ENCODE measurements around the gene GABRD. TPM values are rescaled to one million over a fixed set of nuclear protein-coding genes. Genes with fewer than 3 reads are reported as not detected.

The GABRD gene
- total RNA-seq, 1 donor from 2014 or later = not detected

- intact Hi-C loops (cut with micrococcal nuclease) = no loop called here
Observed at GRCh38 chr1:2052756-2053155, 33.6 kb downstream of the GABRD start.

GRCh38 chr1:2053217-2053616, 34.1 kb downstream of the GABRD start:
- intact Hi-C loops (cut with micrococcal nuclease) = no loop called here

DNA sequence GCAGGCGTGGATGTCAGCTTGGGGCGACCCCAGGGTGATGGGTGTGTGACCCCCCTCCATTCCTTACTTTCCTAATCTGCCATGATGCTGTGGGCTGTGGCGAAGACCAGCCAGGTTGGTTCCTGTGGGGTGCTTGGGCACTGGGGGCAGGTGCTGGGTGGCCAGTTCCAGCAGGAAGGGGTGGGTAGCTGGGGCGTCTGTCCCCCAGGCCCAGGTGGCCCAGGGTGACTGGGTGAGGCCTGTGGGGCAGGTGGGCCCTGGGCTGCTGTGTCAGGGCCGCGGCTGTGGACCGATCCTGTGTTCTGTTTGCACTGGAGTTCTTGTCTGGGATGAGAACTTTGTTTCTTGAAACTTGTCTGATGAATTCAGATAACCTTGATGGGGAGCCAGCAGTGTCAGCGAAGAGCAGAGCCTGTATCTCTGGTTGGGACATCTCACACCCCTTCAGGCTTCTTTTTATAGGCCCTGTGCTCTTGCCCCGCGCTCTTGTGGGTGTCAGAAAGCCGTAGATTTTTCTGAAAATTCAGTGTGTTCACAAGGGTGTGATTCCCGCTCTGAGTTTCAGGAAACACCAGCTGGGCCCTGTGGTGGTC, 34.7 kb downstream of the GABRD start:
- intact Hi-C loops (cut with micrococcal nuclease) = no loop called here

DNA sequence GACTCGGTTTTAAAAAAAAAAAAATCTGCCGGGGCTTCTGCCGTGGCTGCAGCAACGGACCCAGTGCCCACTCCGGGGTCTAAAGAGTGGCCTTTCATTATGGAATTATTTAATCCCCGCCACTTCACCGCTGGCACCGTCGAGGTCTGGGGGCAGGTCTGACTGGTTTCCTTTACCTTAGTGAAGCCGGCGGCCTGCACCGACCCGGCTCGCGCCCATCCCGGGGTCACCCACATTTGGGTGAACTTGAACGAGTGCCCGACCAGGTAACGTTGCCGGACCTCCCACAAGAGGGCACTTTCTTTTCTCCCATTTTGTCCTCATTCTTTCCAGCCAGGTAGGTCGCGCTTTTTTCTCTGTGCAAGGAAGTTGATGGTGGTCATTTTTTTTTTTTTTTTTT, 35.4 kb downstream of the GABRD start:
- intact Hi-C loops (cut with micrococcal nuclease) = no loop called here

- intact Hi-C loops (cut with micrococcal nuclease) = no loop called here
Observed at GRCh38 chr1:2055911-2056575, 36.9 kb downstream of the GABRD start.

DNA sequence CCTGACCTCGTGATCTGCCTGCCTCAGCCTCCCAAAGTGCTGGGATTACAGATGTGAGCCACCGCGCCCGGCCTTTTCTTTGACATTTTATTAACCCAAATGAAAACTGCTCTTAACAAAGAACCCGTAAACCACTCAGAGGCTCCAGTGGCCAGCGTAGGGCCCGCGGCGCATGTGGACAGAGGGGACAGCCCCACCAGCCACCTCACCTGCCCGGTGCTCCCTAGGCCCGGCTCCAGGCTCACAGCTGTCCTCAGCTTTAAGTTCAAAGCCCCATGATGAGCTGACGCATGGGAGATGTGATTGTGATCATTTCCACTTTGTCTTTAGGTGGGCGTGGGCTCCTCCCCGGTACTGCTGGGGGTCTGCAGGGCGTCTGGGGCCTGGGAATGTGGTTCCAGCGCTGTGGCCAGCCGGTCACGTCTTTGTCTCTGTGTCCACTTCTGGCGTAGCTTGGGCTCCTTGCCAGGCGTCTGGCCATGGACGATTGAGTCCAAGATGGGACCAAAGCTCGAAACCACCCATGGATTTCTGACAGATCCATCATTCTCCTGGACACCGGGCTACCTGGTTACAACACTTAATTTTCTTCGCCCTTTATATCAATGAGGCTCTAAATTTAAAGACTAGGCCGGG, 37.9 kb downstream of the GABRD start:
- intact Hi-C loops (cut with micrococcal nuclease) = no loop called here

- intact Hi-C loops (cut with micrococcal nuclease) = no loop called here
Observed at GRCh38 chr1:2059290-2059953, 40.3 kb downstream of the GABRD start.

- intact Hi-C loops (cut with micrococcal nuclease) = no loop called here
Observed at GRCh38 chr1:2060072-2060471, 40.9 kb downstream of the GABRD start.

GRCh38 chr1:2060535-2060934, 41.4 kb downstream of the GABRD start:
- intact Hi-C loops (cut with micrococcal nuclease) = no loop called here

GRCh38 chr1:2061065-2061778, 42.1 kb downstream of the GABRD start:
- intact Hi-C loops (cut with micrococcal nuclease) = no loop called here

GRCh38 chr1:2065699-2066098, 46.6 kb downstream of the GABRD start:
- intact Hi-C loops (cut with micrococcal nuclease) = no loop called here

- intact Hi-C loops (cut with micrococcal nuclease) = no loop called here
Observed at GRCh38 chr1:2067393-2067792, 48.2 kb downstream of the GABRD start.

DNA sequence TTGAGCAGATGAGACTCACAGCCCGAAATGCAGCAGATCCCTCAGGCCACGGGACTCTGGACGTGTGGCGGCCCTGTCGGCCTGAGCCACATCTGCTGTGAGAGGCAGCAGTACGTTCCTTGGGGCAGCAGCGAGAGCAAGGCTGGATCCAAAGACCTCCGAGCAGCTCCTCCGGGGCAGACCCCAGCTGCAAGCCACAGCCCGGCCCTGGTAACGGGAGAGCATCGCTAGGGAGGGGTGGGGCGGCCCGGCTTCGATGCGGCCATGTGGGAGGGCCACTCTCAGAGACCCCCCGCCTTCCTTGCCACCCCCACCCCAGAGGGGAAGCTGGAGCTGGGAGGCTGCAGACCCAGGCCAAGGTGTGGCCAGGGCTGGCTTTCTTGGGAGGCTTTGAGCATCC, 48.8 kb downstream of the GABRD start:
- intact Hi-C loops (cut with micrococcal nuclease) = no loop called here

DNA sequence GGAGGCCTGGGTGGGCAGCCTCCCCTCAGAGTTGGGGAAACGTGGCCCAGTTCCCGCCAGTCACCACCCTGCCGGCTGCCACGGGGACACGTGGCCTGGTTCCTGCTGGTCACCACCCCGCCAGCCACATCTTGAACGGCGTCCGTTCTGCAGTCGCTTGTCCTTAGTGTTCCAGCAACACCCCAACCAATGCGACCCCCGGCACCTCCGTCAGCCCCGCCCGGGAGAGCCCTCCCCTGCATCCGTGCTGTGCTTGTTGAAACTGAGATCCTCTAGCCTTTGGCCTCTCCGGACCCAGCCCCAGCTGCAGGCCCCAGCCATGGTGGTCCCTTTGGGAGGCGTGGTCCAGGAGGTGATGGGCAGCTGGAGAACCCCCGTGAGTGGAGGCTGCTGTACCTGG, 49.8 kb downstream of the GABRD start:
- intact Hi-C loops (cut with micrococcal nuclease) = no loop called here

GRCh38 chr1:2070016-2070415, 50.9 kb downstream of the GABRD start:
- intact Hi-C loops (cut with micrococcal nuclease) = no loop called here

- intact Hi-C loops (cut with micrococcal nuclease) = no loop called here
Observed at GRCh38 chr1:2070800-2071530, 51.8 kb downstream of the GABRD start.

GRCh38 chr1:2072109-2072806, 53.1 kb downstream of the GABRD start:
- intact Hi-C loops (cut with micrococcal nuclease) = no loop called here

- intact Hi-C loops (cut with micrococcal nuclease) = no loop called here
Observed at GRCh38 chr1:2072891-2073290, 53.7 kb downstream of the GABRD start.

DNA sequence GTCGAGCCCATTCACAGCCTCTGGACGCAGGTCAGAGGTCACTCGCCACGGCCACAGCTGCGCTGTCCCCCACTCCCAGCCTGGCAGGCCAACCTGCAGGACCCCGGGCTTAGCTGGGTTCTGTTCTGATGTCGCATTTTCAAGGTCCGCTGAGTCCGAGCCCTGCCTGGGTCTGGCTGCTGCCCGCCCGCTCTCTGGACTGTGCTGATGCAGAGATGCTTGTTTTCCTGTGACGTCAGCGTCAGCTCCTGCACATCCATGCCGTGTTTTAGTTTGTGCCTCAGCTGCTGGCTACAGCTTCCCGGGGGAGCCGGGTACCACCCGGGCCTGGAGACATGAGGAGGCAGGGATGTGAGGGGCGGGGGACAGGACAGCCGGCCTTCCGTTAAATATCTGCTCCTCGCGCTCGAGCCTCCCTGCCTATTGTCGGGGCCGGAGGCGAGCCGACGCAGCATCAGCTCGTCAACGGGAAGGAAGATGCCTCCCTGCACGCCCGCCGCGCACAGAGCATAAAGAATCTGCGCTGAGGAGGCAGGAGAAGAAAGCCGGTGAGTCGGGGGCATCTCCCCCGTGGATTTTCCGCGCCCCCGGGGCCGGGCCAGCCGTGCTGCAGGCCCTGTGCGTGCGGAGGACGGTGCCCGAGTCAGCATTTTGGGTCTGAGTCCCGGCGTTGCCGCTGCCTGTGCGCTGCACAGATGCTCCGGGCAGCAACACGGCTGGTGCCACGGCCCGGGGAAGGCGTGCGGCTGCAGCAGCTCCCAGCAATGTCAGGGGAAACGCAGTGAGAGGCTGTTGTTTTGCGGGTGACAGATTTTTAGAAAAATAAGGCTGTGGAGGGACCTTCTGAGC, 54.5 kb downstream of the GABRD start:
- intact Hi-C loops (cut with micrococcal nuclease) = no loop called here

DNA sequence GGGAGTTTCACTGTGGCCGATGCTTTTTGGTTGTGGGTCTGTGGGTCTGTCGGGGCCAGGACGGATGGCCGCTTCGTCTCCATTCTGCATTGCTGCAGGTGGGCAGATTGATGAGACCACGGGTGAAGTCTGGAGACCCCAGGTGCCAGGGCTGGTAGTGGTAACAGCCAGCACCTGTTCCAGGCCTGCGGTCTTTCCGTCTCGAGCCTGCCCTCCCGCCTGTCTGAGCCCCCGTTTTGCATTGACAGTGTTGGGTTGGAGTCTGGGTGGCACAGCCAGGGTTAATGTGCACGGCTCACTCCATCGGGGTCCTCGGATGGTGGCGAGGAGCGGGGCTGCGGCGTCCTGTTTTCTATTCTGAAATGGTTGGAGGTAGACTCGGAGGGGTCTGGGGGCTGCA, 55.3 kb downstream of the GABRD start:
- intact Hi-C loops (cut with micrococcal nuclease) = no loop called here

Measured in T-helper 1 cell treated with Interleukin-12 subunit alpha and Interleukin-12 subunit beta and Interleukin-4 antibody, amounts not matched to agents 30 ng/mL and 1 ng/mL, for 36 hours (primary cell).